GM18502 (cell line): Measurements from ENCODE around the gene CTCF.

Experiments
- ATAC-seq: cut with Tn5 transposase; IDR thresholded peaks from one replicate; pipeline ENCODE4 v1.9.1; 2021; ENCODE audit warnings: mild to moderate bottlenecking; ENCODE audit not compliant: unreplicated experiment, poor library complexity

CTCF gene

GRCh38 chr16:67661886-67662652, 99.7 kb downstream of the CTCF start:
- no peak for ATAC-seq

GRCh38 chr16:67662653-67663010, 100.3 kb downstream of the CTCF start:
- ATAC-seq = no peak

- no peak for ATAC-seq
These were observed 101.0 kb downstream of the CTCF start for GRCh38 chr16:67663151-67663876.

- ATAC-seq = no peak
These were observed 101.5 kb downstream of the CTCF start for GRCh38 chr16:67663877-67664222.

- ATAC-seq = no peak
These were observed 101.9 kb downstream of the CTCF start for GRCh38 chr16:67664258-67664657.

- ATAC-seq = no peak
These were observed 102.5 kb downstream of the CTCF start for GRCh38 chr16:67664871-67665270.

- no peak for ATAC-seq
These were observed 103.3 kb downstream of the CTCF start for GRCh38 chr16:67665598-67665997.

- ATAC-seq = peak; percentile 7
These were observed 103.8 kb downstream of the CTCF start for GRCh38 chr16:67666032-67666551.

- peak; percentile 51 for ATAC-seq
These were observed 104.5 kb downstream of the CTCF start, which contains the start of the genes C16orf86 and ENKD1 for GRCh38 chr16:67666559-67667452. Gene C16orf86, plus strand, starts transcription at chr16:67666814. Its CDS starts 157 bp downstream, at chr16:67666971. Gene ENKD1, minus strand, starts transcription at chr16:67666750. Its CDS starts 308 bp downstream, at chr16:67666442.

GRCh38 chr16:67667453-67667816, 105.1 kb downstream of the CTCF start:
- peak; percentile 2 for ATAC-seq

GRCh38 chr16:67667817-67668494, 105.6 kb downstream of the CTCF start:
- peak; percentile 76 for ATAC-seq

- ATAC-seq = no peak
These were observed 106.3 kb downstream of the CTCF start for GRCh38 chr16:67668495-67669157.

- no peak for ATAC-seq
These were observed 107.3 kb downstream of the CTCF start for GRCh38 chr16:67669499-67670101.

GRCh38 chr16:67672306-67672705, 110.0 kb downstream of the CTCF start:
- ATAC-seq = no peak

- ATAC-seq = no peak
These were observed 110.7 kb downstream of the CTCF start for GRCh38 chr16:67672739-67673662.

GRCh38 chr16:67673712-67674580, 111.6 kb downstream of the CTCF start:
- no peak for ATAC-seq
